Ureter (tissue), 1 donor: Measurements from ENCODE around the gene KRT34. TPM values are rescaled to one million over a fixed set of nuclear protein-coding genes. Genes with fewer than 3 reads are reported as not detected.

Experiments used
- DNase-seq: peaks from one replicate; pipeline ENCODE4 v3.0.0-alpha.2; 2020; ENCODE audit warnings: low spot score
- total RNA-seq: library from RNA; stranded (reverse); gene quantifications from one replicate; pipeline ENCODE4 v1.2.4, GENCODE V29; 2023
- donor health status: DM: yes; HTN: yes; CAD: no.

KRT34 gene
- total RNA-seq, 1 donor from 2014 or later = not detected

GRCh38 chr17:41332239-41332638, 49.9 kb downstream of the KRT34 start:
- no peak for DNase-seq

GRCh38 chr17:41331606-41332005, 50.5 kb downstream of the KRT34 start:
- DNase-seq = no peak

- DNase-seq = no peak
These were observed 52.7 kb downstream of the KRT34 start for GRCh38 chr17:41329279-41329948.

- no peak for DNase-seq
These were observed 53.9 kb downstream of the KRT34 start for GRCh38 chr17:41328207-41328606.

Other genes starting within 250 kb of the KRT34 start
- not detected for gene KRTAP4-6, start 241.8 kb downstream of the KRT34 start, total RNA-seq
- gene KRTAP4-5, start 232.5 kb downstream of the KRT34 start, total RNA-seq = not detected
- gene KRTAP4-4, start 221.6 kb downstream of the KRT34 start, total RNA-seq = not detected
- not detected for gene KRTAP4-3, start 214.1 kb downstream of the KRT34 start, total RNA-seq
- gene KRTAP4-2, start 204.1 kb downstream of the KRT34 start, total RNA-seq = not detected
- gene KRTAP4-1, start 197.4 kb downstream of the KRT34 start, total RNA-seq = not detected
- not detected for gene KRTAP9-1, start 192.4 kb downstream of the KRT34 start, total RNA-seq
- gene KRTAP9-2, start 155.7 kb downstream of the KRT34 start, total RNA-seq = not detected
- not detected for gene KRTAP9-3, start 149.9 kb downstream of the KRT34 start, total RNA-seq
- not detected for gene KRTAP9-8, start 144.3 kb downstream of the KRT34 start, total RNA-seq
- gene KRTAP9-4, start 132.6 kb downstream of the KRT34 start, total RNA-seq = not detected
- gene KRTAP9-9, start 126.9 kb downstream of the KRT34 start, total RNA-seq = not detected
- gene KRTAP9-6, start 116.9 kb downstream of the KRT34 start, total RNA-seq = not detected
- gene KRTAP9-7, start 106.6 kb downstream of the KRT34 start, total RNA-seq = not detected
- not detected for gene KRTAP29-1, start 79.5 kb downstream of the KRT34 start, total RNA-seq
- not detected for gene KRTAP16-1, start 73.0 kb downstream of the KRT34 start, total RNA-seq
- not detected for gene KRTAP17-1, start 66.6 kb downstream of the KRT34 start, total RNA-seq
- gene KRT33A, start 31.5 kb downstream of the KRT34 start, total RNA-seq = not detected
- gene KRT33B, start 12.5 kb downstream of the KRT34 start, total RNA-seq = not detected
- not detected for gene KRT31, start 15.3 kb upstream of the KRT34 start, total RNA-seq
- not detected for gene KRT37, start 42.3 kb upstream of the KRT34 start, total RNA-seq
- gene KRT38, start 58.7 kb upstream of the KRT34 start, total RNA-seq = not detected
- gene KRT32, start 85.1 kb upstream of the KRT34 start, total RNA-seq = not detected
- not detected for gene KRT35, start 98.8 kb upstream of the KRT34 start, total RNA-seq
- gene KRT36, start 107.6 kb upstream of the KRT34 start, total RNA-seq = not detected
- 2,358 TPM for gene KRT13, start 123.3 kb upstream of the KRT34 start, total RNA-seq
- 147 TPM for gene KRT15, start 136.6 kb upstream of the KRT34 start, total RNA-seq
- 2,124 TPM for gene KRT19, start 146.0 kb upstream of the KRT34 start, total RNA-seq
- not detected for gene KRT9, start 189.8 kb upstream of the KRT34 start, total RNA-seq
- gene KRT14, start 204.6 kb upstream of the KRT34 start, total RNA-seq = 0.52 TPM
- gene KRT16, start 230.5 kb upstream of the KRT34 start, total RNA-seq = 0.73 TPM
- 223 TPM for gene KRT17, start 242.3 kb upstream of the KRT34 start, total RNA-seq